H9 (cell line): ENCODE measurements around the gene COL23A1. TPM values are rescaled to one million over a fixed set of nuclear protein-coding genes. Genes with fewer than 3 reads are reported as not detected.

Experiments
- DNase-seq: peaks from one replicate; pipeline ENCODE4 v3.0.0-alpha.2; 2017
- H2AFZ ChIP-seq: one replicate; pipeline ENCODE4 v1.6.1; 2013; ENCODE audit warnings: mild to moderate bottlenecking, low read length, control low read depth, moderate library complexity
- H2AK5ac ChIP-seq: 2 replicates; pipeline ENCODE4 v1.6.1; 2013; ENCODE audit warnings: low read length, control low read depth, mixed read lengths; ENCODE audit not compliant: insufficient read length
- H2BK120ac ChIP-seq: one replicate; pipeline ENCODE4 v1.6.1; 2013; ENCODE audit warnings: low read depth, mild to moderate bottlenecking, low read length, control low read depth, inconsistent platforms; ENCODE audit not compliant: poor library complexity, severe bottlenecking
- H2BK12ac ChIP-seq: 2 replicates; pipeline ENCODE4 v1.6.1; 2013; ENCODE audit warnings: low read length, control low read depth, mixed read lengths, low read depth; ENCODE audit not compliant: insufficient read length
- H2BK15ac ChIP-seq: 2 replicates; pipeline ENCODE4 v1.6.1; 2013; ENCODE audit warnings: low read depth, low read length, control low read depth
- H2BK20ac ChIP-seq: one replicate; pipeline ENCODE4 v1.6.1; 2013; ENCODE audit warnings: low read depth, mild to moderate bottlenecking, low read length, control low read depth, inconsistent platforms; ENCODE audit not compliant: poor library complexity, severe bottlenecking
- H2BK5ac ChIP-seq: 2 replicates; pipeline ENCODE4 v1.6.1; 2013; ENCODE audit warnings: low read length, control low read depth, mixed read lengths; ENCODE audit not compliant: insufficient read length
- H3K14ac ChIP-seq: 2 replicates; pipeline ENCODE4 v1.6.1; 2013; ENCODE audit warnings: low read length, control low read depth; ENCODE audit not compliant: insufficient read depth
- H3K18ac ChIP-seq: 2 replicates; pipeline ENCODE4 v1.6.1; 2013; ENCODE audit warnings: low read depth, mild to moderate bottlenecking, mixed read lengths, low read length, control low read depth; ENCODE audit not compliant: insufficient read length
- H3K23ac ChIP-seq: 2 replicates; pipeline ENCODE4 v1.6.1; 2013; ENCODE audit warnings: low read length, control low read depth, mixed read lengths, low read depth; ENCODE audit not compliant: insufficient read length
- H3K23me2 ChIP-seq: 2 replicates; pipeline ENCODE4 v1.6.1; 2013; ENCODE audit warnings: low read depth, mild to moderate bottlenecking, mixed read lengths, low read length, control low read depth; ENCODE audit not compliant: insufficient read length, poor library complexity, severe bottlenecking
- H3K27ac ChIP-seq: 2 replicates; pipeline ENCODE4 v1.5.1; 2013; ENCODE audit warnings: low read length, control low read depth, mixed read lengths, low read depth; ENCODE audit not compliant: insufficient read length
- H3K27me3 ChIP-seq: 2 replicates; pipeline ENCODE4 v1.6.1; 2013; ENCODE audit warnings: low read length, control low read depth, inconsistent platforms; ENCODE audit not compliant: insufficient read depth
- H3K4ac ChIP-seq: 2 replicates; pipeline ENCODE4 v1.6.1; 2013; ENCODE audit warnings: low read depth, mild to moderate bottlenecking, control low read depth, inconsistent platforms, low read length, moderate library complexity
- H3K4me1 ChIP-seq: 2 replicates; pipeline ENCODE4 v1.6.1; 2013; ENCODE audit warnings: low read length, control low read depth, inconsistent platforms; ENCODE audit not compliant: insufficient read depth
- H3K4me2 ChIP-seq: 2 replicates; pipeline ENCODE4 v1.6.1; 2013; ENCODE audit warnings: low read length, control low read depth, mixed read lengths; ENCODE audit not compliant: insufficient read length, insufficient read depth
- H3K56ac ChIP-seq: 2 replicates; pipeline ENCODE4 v1.6.1; 2013; ENCODE audit warnings: low read depth, mild to moderate bottlenecking, mixed read lengths, low read length, control low read depth; ENCODE audit not compliant: insufficient read length
- H3K79me1 ChIP-seq: 2 replicates; pipeline ENCODE4 v1.6.1; 2013; ENCODE audit warnings: low read depth, mild to moderate bottlenecking, moderate library complexity, low read length, control low read depth, inconsistent platforms; ENCODE audit not compliant: insufficient read depth, poor library complexity, severe bottlenecking
- H3K79me2 ChIP-seq: 2 replicates; pipeline ENCODE4 v1.6.1; 2013; ENCODE audit warnings: low read length, control low read depth, inconsistent platforms; ENCODE audit not compliant: insufficient read depth
- H3K9ac ChIP-seq: 2 replicates; pipeline ENCODE4 v1.6.1; 2013; ENCODE audit warnings: low read length, control low read depth, mixed read lengths; ENCODE audit not compliant: insufficient read length; ENCODE audit errors: extremely low read depth
- H3K9me3 ChIP-seq: one replicate; pipeline ENCODE4 v1.6.1; 2013; ENCODE audit warnings: low read depth, low read length, inconsistent platforms; ENCODE audit not compliant: control insufficient read depth
- H3T11ph ChIP-seq: one replicate; pipeline ENCODE4 v1.6.1; 2013; ENCODE audit warnings: mild to moderate bottlenecking, low read length, control low read depth, inconsistent platforms
- H4K20me1 ChIP-seq: one replicate; pipeline ENCODE4 v1.6.1; 2013; ENCODE audit not compliant: control insufficient read depth, insufficient read length, insufficient read depth
- H4K5ac ChIP-seq: 2 replicates; pipeline ENCODE4 v1.6.1; 2013; ENCODE audit warnings: low read depth, mild to moderate bottlenecking, mixed read lengths, low read length, control low read depth; ENCODE audit not compliant: insufficient read length
- H4K8ac ChIP-seq: replicated peaks from 2 replicates; pipeline ENCODE4 v1.6.1; 2013; ENCODE audit warnings: low read length, control low read depth, mixed read lengths, low read depth; ENCODE audit not compliant: insufficient read length
- H4K91ac ChIP-seq: 2 replicates; pipeline ENCODE4 v1.6.1; 2013; ENCODE audit warnings: low read depth, mild to moderate bottlenecking, moderate library complexity, mixed read lengths, low read length, control low read depth; ENCODE audit not compliant: insufficient read length
- H3K27ac Mint-ChIP-seq, 3 experiments: 2 replicates in 2 of 3; 3 replicates in 1 of 3; pipeline ENCODE4 v1.8.0; 2020 to 2021; ENCODE audit warnings: mixed read lengths in 3 of 3, mild to moderate bottlenecking in 1 of 3, moderate library complexity in 1 of 3
- H3K27me3 Mint-ChIP-seq: 2 replicates; pipeline ENCODE4 v1.8.0; 2021; ENCODE audit warnings: low read depth, mild to moderate bottlenecking, moderate library complexity, mixed read lengths
- H3K36me3 Mint-ChIP-seq, 3 experiments: 2 replicates in 2 of 3; 3 replicates in 1 of 3; pipeline ENCODE4 v1.8.0; 2020 to 2021; ENCODE audit warnings: low read depth in 3 of 3, mixed read lengths in 3 of 3; ENCODE audit not compliant: insufficient read depth in 1 of 3
- H3K4me1 Mint-ChIP-seq, 2 experiments: 2 replicates each; pipeline ENCODE4 v1.8.0; 2020; ENCODE audit warnings: mixed read lengths in 2 of 2
- H3K4me3 Mint-ChIP-seq, 2 experiments: 2 replicates in 1 of 2; 3 replicates in 1 of 2; pipeline ENCODE4 v1.8.0; 2020 to 2021; ENCODE audit warnings: mild to moderate bottlenecking in 2 of 2, mixed read lengths in 2 of 2, moderate library complexity in 1 of 2
- H3K9me3 Mint-ChIP-seq, 2 experiments: 2 replicates in 1 of 2; 3 replicates in 1 of 2; pipeline ENCODE4 v1.8.0; 2020; ENCODE audit warnings: mild to moderate bottlenecking in 2 of 2, mixed read lengths in 2 of 2, moderate library complexity in 1 of 2
- WGBS: extraction: QIAGEN DNeasy Blood & Tissue Kit; methylation state at CpG from one replicate; pipeline ENCODE4 v1.1.7; 2013; ENCODE audit warnings: missing lambda C conversion rate, low lambda C conversion rate, mixed read lengths; ENCODE audit not compliant: insufficient read length; ENCODE audit errors: extremely low coverage; 5-methylcytosine and 5-hydroxymethylcytosine counted together
- total RNA-seq: library from RNA; stranded (reverse); gene quantifications from 2 replicates; pipeline ENCODE4 v1.2.1, GENCODE V29; 2021
- TF ChIP-seq, protein P1 (sequence below): fragments of 200-600 bp; sonication (generic); conservative IDR thresholded peaks from 3 replicates; pipeline ENCODE4 v1.8.0; 2021; ENCODE audit warnings: antibody characterized with exemption, mild to moderate bottlenecking

The COL23A1 gene
- total RNA-seq, 1 experiment from 2014 or later: 2.6 TPM

GRCh38 chr5:178557416-178557815 is 32.8 kb downstream of the COL23A1 start:
- Mint-ChIP-seq H3K36me3 (peaks cover 3 to 15% (median 3%) of the 10 kb centered on the region in 3 experiments; a peak in 6 of 7 replicates), H3K4me1 (peaks cover 42% of the 10 kb centered on the region in 2 experiments), H3K27ac (no peak overlapping the region; a peak in 1 of 7 replicates), H3K27me3 (peaks cover 45% of the 10 kb centered on the region), H3K9me3 (peaks cover 0 to 3% of the 10 kb centered on the region in 2 experiments; a peak in 3 of 5 replicates), H3K4me3 (no peak overlapping the region)
- no peak overlapping the region for H3K23ac ChIP-seq
- H4K8ac ChIP-seq: no peak overlapping the region
- no peaks in the 10 kb centered on the region; the same call in 1 of the 2 replicates for H3K27me3 ChIP-seq
- H4K91ac ChIP-seq: no peak overlapping the region
- H3K23me2 ChIP-seq: no peaks in the 10 kb centered on the region
- H3T11ph ChIP-seq: no peak overlapping the region
- H2AFZ ChIP-seq: no peak overlapping the region
- H2AK5ac ChIP-seq: no peak overlapping the region
- H3K9ac ChIP-seq: no peak overlapping the region
- H3K18ac ChIP-seq: no peak overlapping the region
- DNase-seq: no peak
- no peak overlapping the region for H3K27ac ChIP-seq
- H2BK120ac ChIP-seq: no peak overlapping the region
- H4K20me1 ChIP-seq: no peaks in the 10 kb centered on the region
- H3K4me2 ChIP-seq: no peak overlapping the region
- H3K4ac ChIP-seq: no peak overlapping the region
- H3K9me3 ChIP-seq: no peaks in the 10 kb centered on the region
- no peaks in the 10 kb centered on the region for H3K79me2 ChIP-seq
- H3K56ac ChIP-seq: no peak overlapping the region
- TF ChIP-seq, protein P1, sequence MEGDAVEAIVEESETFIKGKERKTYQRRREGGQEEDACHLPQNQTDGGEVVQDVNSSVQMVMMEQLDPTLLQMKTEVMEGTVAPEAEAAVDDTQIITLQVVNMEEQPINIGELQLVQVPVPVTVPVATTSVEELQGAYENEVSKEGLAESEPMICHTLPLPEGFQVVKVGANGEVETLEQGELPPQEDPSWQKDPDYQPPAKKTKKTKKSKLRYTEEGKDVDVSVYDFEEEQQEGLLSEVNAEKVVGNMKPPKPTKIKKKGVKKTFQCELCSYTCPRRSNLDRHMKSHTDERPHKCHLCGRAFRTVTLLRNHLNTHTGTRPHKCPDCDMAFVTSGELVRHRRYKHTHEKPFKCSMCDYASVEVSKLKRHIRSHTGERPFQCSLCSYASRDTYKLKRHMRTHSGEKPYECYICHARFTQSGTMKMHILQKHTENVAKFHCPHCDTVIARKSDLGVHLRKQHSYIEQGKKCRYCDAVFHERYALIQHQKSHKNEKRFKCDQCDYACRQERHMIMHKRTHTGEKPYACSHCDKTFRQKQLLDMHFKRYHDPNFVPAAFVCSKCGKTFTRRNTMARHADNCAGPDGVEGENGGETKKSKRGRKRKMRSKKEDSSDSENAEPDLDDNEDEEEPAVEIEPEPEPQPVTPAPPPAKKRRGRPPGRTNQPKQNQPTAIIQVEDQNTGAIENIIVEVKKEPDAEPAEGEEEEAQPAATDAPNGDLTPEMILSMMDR: no peak
- no peak overlapping the region for H2BK12ac ChIP-seq
- H3K79me1 ChIP-seq: no peaks in the 10 kb centered on the region
- WGBS: no CpG with 5 or more reads among the region's 11 CpGs
- no peak overlapping the region for H4K5ac ChIP-seq
- H3K14ac ChIP-seq: no peak overlapping the region
- no peaks in the 10 kb centered on the region; the same call in 1 of the 2 replicates for H3K4me1 ChIP-seq
- H2BK15ac ChIP-seq: no peak overlapping the region
- H2BK20ac ChIP-seq: no peak overlapping the region
- H2BK5ac ChIP-seq: no peak overlapping the region
